22Rv1 (cell line): ENCODE measurements around the gene EIF5B.
"Not testable (repeated sequence)": the region's sequence is repeated elsewhere in the genome, so short reads cannot be mapped to it uniquely, and the experiment has no call there.

Experiments
- H3K27ac ChIP-seq: fragments of 450-650 bp; 2 replicates; pipeline ENCODE4 v1.5.1; 2017
- CTCF ChIP-seq: fragments of 450-650 bp; IDR thresholded peaks from 2 replicates; pipeline ENCODE4 v1.5.1; 2017; ENCODE audit warnings: mild to moderate bottlenecking
- ZFX ChIP-seq: fragments of 450-650 bp; IDR thresholded peaks from 2 replicates; pipeline ENCODE4 v1.6.1; 2017; ENCODE audit warnings: antibody characterized with exemption, borderline replicate concordance

Gene EIF5B

GRCh38 chr2:99354070-99354469, 16.9 kb downstream of the EIF5B start:
- no peak overlapping the region for H3K27ac ChIP-seq
- TF ChIP-seq ZFX = no peak
- TF ChIP-seq CTCF = no peak

GRCh38 chr2:99354825-99355224, 17.6 kb downstream of the EIF5B start:
- not testable (repeated sequence) for H3K27ac ChIP-seq

DNA sequence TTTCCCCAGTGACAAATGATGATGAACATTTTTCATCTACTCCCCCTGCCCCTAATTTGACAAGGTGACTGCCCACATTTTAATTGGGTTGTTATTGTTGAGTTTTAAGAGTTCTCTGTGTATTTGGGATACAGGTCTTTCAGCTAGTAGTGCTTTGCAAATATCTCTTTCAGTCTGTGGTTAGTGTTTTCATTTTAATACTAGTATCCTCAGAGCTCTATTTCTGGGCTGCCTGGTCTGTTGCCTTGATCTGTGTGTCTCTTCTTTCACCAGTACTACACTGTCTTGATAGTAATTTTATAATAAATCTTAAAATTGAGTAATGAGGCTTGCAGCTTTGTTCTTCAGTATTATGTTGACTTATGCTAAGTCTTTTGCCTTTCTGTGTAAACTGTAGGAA, 19.7 kb downstream of the EIF5B start:
- TF ChIP-seq ZFX (no peak), CTCF (no peak)
- H3K27ac ChIP-seq = no peak overlapping the region

- TF ChIP-seq ZFX (no peak), CTCF (no peak)
- no peak overlapping the region for H3K27ac ChIP-seq
Measured at GRCh38 chr2:99365661-99366060, 28.5 kb downstream of the EIF5B start.

- H3K27ac ChIP-seq = not testable (repeated sequence)
Measured at GRCh38 chr2:99368854-99369253, 31.7 kb downstream of the EIF5B start.

GRCh38 chr2:99373144-99373543, 36.0 kb downstream of the EIF5B start:
- TF ChIP-seq ZFX = no peak
- no peak for TF ChIP-seq CTCF
- no peak overlapping the region for H3K27ac ChIP-seq

- TF ChIP-seq CTCF (no peak), ZFX (no peak)
- H3K27ac ChIP-seq = no peak overlapping the region
Measured at GRCh38 chr2:99374747-99375146, 37.6 kb downstream of the EIF5B start.

DNA sequence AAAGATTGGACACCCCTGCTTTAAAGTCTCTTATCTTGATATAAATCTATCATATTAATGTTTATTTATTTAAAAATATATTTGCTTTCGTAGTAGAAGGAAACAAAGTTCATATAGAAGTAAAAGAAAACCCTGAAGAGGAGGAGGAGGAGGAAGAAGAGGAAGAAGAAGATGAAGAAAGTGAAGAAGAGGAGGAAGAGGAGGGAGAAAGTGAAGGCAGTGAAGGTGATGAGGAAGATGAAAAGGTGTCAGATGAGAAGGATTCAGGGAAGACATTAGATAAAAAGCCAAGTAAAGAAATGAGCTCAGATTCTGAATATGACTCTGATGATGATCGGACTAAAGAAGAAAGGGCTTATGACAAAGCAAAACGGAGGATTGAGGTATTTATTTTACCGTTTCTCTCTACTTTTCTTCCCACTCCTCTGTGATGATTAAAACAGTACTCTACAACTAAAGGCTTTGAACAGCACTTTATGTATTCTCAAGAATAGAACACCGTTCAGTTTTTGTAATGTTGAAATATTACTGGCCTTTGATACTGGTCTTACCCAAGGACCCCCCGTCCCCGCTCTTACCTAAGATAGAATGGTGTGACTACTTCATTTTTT, 39.2 kb downstream of the EIF5B start:
- TF ChIP-seq CTCF = no peak
- no peak for TF ChIP-seq ZFX
- no peak overlapping the region for H3K27ac ChIP-seq
